GM18909 (cell line): ENCODE results near the gene SGTA.

ENCODE experiments used
- ATAC-seq: cut with Tn5 transposase; IDR thresholded peaks from one replicate; pipeline ENCODE4 v1.9.1; 2021; ENCODE audit warnings: mild to moderate bottlenecking; ENCODE audit not compliant: unreplicated experiment, poor library complexity

The SGTA gene

DNA sequence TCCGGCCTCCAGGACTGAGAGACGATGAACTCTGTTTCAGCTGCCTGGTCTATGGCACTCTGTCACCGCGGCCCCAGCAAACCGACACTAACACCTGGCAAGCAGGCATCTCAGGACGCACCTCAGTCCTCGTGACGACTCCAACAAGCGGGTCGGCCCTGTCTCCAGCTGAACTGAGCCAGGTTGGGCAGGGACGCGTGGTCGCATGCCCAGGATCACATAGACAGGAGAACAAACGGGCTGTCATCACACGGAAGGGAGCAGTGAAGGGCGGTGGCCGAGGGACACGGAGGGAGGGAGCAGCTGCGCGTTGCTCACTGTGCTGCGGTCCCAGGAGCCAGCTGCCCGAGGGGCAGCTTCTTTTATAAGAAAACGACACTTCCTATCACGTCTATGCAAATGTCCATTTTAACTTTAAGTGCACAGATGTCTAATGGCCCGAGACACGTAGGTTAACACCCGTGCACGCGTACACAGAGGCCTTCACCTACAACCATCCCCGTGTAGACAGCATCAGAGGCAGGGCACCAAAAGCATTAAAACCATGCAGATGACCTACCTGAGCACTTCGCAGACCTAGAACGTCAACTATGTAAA lies 8.9 kb downstream of the SGTA start:
- no peak for ATAC-seq

DNA sequence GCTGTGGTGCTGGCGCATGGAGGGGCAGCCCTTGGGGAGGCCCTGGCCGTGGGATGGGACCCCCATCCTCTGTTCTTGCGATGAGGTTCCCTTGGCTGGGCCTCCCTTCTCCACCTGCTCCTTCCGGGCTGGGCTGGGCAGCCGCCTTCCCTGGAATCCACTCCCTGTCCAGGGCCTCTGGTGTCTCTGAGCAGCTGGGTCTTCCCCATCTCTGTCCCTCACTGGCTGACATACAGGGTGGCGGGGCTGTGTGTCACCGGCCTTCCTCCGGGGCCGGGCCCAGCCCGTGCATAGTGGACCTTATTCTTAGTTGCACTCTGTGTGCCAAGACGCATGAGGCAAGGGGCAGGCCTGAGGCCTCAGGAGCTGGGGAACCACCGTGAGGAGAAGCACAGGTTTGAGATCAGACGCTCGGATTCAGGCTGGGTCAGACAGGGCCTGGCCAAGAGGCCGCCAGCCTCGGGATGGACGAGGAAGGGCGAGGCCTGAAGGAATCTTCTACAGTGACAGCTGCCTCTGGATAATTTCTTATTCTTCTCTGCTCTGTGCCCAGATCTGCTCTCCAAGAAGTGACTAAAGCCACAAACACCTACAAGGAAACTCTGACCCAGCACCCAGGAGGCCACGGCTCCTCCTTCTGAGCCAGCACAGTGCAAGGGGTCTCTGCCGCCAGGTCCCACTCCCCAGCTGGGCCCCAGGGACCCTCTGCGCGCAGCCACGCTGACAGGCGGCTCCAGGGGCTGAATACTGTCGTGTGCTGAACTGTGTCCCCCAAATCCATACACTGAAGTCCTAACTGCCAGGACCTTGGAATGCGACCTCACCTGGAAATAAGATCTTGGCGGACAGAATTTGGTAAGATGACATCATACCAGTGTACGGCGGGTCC lies 11.0 kb downstream of the SGTA start:
- ATAC-seq, result no peak

DNA sequence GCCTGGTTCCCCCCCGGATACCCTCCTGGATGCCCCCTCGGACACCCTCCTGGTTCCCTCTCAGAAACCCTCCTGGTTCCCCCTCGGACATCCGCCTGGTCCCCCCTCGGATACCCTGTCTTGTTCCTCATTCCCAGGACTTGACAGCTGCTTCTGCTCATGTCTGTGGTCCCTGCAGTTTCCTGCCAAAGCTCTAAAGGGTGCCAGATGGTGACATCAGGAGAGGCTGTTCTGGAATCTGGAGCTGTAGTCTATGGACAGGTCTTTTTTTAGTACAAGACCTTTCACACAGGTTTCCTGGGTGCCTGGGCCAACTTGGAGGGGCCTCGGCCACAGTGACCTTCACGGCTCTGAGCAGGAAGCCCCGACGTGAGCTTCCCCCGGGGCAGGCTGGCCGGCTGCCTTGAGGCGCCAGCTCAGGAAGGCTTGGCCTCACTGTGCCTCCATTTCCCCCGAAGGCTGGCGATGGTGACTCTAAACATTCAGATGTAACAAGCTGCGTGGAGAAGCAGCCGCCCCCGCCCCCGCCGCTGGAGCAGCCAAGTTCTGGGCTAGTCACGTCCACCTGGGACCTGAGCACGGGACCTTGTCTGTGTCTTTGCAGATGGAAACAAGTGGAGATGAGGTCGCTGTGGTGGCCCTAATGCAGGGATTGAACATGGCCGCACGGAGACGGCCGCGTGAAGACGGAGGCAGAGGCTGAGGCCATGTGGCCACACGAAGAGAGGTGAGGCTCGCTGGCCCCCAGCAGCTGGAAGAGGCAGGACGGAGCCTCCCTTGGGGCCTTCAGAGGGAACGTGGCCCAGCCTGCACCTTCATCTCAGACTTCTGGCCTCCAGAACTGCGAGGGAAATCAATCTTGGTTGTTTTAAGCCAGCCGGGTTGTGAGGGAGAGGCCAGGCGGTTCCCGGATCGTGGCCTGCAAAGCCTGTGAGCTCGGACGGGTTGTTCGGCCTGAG lies 12.7 kb downstream of the SGTA start:
- ATAC-seq, result no peak

DNA sequence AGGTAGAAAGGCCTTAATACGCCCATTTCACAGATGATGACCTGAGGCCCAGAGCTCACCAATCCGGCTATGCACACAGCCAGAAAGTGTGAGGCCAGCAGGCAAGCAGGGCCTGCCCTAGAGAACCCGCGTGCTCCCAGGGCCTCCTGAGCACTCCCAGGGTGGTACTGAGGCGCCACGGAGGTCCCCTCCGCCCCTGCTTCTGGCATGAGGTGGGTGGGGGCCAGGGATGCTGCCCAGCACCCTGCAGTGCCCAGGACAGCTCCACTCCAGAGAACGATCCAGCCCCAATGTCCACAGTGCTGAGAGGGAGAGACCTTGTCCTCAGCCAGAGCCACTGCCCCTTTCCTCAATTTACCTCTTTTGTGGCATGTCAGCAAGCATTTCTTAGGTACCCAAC lies 13.9 kb downstream of the SGTA start:
- ATAC-seq, result no peak

DNA sequence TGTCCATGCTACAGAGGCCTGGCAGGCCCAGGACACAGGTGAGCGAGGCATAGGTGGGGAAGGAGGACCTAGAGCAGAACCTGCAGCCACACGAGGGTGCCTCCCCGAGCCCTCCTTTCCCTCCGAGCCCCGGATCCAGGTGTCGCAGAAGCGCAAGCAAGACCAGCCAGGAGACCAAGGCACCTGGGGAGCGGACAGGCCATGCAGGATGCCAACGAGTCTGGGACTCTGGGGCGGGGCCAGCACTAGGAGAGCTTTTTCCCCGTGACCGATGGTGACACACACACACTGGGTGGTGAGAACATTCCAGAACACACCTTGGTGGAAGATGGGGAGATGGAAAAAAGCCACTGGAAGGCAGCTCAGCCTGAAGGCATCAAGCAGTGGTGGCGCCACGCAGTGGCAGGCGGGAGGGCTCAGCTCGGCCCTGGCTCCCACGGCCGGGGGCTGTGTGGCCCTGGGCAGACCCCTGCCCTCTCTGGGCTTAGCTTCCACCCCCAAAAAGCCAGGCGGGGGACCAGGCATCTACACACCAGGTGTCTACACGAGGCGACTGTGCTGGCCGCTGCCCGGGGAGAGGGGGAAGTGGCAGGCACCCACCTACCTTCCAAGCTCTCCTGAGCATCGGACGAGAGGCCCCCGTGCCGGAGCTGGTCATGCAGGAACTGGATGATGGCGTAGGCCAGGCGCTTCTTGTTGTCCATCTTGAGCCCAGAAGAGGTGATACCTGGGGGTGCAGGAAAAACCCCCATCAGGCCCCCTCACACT lies 14.5 kb downstream of the SGTA start:
- no peak for ATAC-seq

DNA sequence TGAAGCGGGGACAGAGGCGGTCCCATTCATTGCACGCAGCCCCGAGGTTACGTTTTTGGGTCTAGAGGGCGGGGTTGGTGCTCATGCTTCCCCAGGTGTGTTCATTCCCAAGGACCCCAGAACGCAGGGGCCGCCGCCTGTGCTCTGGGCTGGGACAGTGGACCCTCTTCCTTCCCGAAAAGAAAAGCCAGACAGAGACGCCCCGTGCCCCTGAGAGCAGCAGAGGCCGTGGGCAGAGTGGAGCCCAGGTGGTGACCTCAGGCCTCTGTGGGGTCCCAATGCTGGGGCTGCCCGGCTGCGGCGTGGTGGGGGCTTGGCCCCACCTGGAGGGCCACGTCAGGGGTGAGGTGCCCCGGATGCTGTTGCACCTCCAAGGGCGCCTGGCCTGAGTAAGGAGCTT lies 15.4 kb downstream of the SGTA start:
- no peak for ATAC-seq

DNA sequence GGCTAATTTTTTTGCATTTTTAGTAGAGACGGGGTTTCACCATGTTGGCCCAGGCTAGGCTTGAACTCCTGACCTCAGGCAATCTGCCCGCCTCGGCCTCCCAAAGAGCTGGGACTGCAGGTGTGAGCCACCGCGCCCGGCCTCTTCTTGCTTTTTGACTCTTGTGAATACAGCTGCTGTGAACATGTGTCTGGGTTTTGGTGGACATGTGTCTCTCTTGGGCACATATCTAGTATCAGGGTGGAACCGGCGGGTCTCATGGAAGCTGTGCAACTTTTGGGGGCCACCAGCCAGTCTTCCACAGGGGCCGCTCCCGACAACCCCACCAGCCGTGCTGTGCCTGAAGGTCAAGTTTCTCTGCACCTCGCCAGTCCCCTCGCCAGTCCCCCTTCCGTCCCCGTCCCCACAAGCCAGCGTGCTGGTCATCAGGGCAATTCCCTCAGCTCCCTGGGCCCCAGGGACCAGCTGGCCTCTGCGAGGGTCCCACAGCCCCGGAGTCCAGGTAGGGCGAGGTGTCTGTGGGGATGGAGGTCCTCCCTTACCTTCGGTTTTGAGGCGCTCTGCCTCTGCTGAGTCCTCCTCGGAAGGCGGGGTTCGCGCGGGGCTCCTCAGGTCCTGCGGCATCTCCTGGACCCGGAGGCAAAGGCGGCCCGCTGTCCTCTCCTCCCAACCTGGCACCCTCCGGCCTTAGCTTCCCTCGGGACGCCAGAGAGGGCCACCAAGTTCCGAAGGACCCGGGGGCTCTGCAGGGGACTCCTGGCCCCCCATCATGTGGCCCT lies 16.3 kb downstream of the SGTA start:
- no peak for ATAC-seq

DNA sequence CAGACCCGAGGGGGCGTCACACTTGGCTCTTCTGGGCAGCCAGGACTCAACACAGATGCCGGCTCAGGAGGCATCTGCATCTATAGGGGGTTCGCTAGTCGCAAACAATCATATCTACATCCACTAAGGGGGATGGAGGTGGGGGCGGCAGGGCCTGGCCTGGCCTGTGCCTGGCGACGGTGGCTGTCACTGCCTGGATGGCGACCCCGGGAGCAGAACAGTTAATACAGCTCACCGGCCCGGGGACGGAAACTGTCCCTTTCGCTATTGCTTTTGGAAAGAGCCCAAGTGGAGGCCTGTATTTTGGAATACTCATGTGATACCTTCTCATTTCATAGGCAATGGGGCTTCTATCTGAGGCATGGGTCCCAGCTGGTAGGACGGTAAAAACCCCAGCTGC lies 17.7 kb downstream of the SGTA start:
- ATAC-seq, result no peak

DNA sequence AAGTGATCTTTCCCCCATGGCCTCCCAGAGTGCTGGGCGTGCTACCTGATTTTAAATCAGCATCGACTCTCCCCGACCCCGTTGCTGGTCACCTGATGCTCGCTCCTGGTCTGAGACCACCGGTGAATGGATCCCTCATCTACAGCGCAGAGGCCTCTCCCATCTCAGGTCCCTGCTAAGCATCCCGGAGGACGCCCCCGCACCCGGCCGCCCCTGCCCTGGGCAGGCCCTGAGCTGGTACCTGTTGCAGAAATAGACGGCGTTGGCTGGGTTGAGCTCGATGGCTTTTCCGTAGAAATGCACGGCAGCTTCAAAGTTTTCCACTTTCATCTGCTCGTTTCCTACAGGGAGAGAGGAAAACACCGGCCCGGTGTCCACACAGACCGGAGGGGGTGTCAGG lies 18.1 kb downstream of the SGTA start:
- ATAC-seq, result no peak

DNA sequence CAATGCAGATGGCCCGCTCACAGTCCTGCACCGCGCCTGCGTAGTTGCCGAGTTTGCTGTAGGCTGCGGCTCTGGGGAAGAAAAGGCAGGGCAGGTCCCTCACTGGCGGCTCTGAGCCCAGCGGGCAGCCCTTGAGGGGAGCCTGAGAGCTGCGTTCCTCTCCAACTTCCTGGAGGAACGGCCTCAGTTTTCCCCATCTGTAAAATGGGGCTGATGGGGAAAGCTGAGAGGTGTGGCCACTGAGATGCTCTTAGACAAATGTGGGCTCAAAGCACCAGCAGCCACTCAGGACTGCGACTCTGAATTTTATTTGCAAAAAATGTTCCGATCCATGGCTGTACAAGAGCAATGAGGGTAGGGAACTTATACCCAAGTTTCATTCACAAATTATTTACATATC lies 19.4 kb downstream of the SGTA start:
- no peak for ATAC-seq

DNA sequence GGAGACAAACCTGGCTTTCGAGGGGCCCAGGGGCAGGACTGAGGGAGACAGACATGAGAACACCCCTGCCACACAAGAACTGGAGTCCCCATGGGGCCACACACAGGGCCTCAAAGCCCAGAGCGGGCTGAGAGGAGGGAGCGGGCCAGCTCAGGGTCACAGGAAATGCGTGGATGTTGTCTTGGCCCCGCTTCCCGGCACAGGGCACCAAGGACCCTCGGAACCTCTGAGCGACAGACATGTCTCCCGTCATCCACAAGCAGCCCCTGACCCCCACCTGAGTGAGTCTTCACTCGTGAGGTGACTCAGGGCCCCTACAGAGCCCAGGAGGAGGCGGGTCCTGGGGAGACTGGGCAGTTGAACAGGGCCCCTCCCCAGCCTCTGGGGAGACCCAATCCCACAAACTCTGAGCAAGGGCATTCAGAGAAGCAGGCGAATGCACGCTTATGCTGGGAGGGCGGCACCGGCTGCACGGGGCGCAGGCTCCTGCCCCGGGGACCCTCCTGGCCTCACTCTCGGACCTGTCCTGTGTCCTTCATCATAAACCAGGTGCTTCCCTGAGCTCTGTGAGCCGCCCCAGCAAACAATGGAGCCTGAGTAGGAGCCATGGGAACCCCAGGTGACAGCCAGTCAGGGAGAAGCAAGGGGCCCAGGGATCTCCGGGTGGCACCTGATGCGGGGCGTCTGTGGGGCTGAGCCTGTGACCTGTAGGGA lies 20.1 kb downstream of the SGTA start:
- no peak for ATAC-seq

DNA sequence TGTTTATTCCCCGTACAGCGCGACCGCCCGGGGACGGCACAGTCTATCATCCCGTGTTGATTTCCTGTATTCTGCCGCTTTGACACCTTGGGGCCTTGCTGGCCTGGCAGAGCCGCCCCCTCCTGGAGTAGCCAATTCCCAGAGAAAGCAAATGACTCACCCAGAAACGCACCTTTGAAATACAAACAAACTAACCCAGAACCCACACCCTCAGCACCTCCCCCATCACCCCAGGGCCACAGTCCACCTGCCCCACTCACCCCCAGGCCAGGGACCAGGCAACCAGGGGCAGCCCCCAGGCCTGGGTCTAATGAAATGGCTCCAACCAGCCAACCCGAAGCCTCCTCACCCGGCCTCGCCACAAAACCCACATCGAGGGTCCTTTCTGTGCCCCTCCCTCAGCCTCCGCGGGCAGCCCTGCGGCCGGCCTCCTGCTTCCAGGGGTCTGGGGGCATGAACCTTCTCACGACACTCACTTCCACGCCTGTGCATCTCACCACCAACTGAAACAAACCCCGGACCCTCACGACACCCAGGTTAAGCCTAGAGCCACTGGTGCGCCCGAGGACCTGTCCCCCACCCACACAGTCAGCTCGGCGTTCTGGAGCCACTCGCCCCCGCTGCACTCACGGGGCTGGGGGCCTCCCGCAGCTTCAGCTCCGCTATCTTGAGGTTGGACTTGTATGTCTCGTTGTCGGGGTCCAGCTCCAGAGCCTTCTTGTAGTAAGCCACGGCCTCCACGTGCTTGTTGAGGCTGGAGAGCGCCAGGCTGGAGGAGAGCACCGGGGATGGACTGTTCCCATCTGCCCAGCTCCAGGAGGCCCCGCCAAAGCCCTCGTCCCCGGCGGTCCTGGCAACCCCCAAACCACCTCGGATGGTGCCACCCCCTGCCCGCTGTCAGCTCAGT lies 20.9 kb downstream of the SGTA start:
- no peak for ATAC-seq

DNA sequence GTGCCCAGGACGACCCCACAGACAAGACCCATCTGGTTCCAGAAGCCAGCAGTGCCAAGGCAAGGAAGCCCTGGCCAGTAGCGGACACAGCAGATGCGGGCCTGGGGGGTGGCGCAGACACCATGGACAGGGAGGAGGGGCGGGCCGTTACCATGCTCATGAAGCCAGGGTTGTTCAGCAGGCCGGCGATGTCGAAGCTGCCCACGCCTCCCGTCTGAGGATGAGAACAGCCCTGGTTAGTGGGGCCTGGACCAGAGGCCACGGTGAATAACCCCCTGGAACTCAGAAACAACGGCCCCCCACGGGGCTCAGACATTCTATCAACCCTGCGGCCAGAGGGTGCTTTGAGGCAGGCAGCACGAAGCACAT lies 21.8 kb downstream of the SGTA start:
- ATAC-seq, result no peak

DNA sequence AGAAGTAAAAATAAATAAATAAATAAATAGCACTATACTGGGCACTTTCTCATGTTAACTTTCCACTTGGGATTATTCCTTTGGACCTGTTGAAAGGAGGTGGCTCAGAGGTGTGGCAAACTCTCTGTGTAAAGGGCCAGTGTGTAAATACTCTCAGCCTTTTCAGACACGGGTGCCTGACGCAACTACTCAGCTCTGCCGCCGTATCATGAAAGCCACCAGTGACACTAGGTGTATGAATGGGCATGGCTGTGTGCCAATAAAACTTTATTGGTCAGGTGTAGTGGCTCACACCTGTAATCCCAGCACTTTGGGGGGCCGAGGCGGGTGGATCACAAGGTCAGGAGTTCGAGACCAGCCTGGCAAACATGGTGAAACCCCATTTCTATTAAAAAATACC lies 23.1 kb downstream of the SGTA start:
- ATAC-seq, result no peak

DNA sequence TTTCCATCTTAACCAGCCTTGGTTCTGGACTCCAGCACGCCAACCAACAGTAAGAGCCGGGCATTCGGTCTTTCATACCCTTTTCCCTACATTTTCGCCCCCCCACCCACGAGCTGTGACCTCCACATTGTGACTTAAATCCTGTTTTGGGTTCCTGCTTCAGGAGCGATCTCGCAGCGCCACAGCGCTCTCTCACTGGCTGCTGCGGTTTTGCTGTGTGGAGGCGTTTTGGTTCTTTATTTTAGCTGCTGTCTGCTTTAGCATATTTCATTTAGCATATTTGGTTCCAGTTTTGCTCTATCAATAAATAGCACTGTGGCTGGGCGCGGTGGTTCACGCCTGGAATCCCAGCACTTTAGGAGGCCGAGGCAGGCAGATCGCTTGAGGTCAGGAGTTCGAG lies 23.7 kb downstream of the SGTA start:
- no peak for ATAC-seq

DNA sequence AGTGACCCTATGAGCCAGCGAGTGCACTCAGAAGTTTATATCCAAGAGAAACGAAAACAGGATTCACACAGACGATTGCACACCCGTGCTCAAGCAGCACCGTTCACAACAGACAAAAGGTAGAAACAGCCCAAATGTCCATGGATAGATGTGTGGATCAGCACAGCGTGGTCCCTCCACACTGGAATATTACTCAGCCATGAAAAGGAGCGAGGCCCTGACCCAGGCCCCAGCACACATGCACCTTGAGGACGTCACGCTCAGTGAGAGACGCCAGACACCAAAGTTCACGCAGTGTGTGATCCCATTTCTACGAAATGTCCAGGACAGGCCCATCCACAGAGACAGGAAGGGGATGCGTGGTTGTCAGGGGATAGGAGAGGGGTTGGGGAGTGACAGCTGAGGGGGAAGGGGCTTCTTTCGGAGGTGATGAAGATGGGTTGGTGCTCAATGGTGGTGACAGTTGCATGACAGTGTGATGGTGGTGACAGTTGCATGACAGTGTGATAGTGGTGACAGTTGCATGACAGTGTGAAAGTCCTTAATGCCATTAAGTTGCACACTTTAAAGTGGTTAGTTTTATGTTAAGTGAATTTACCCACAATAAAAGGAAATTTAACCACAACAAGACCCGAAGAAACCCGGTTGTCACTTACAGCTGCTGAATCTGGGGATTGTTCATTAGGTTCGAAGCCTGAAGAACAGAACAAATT lies 24.3 kb downstream of the SGTA start:
- no peak for ATAC-seq
